GM12874 (cell line): Measurements from ENCODE around the gene ANOS1.

Experiments
- TF ChIP-seq, protein P1 (sequence below): IDR thresholded peaks from 2 replicates; pipeline ENCODE4 v1.5.1; 2011; ENCODE audit warnings: low read depth, mild to moderate bottlenecking, control low read depth, low read length, moderate library complexity; ENCODE audit not compliant: insufficient read depth

The ANOS1 gene

DNA sequence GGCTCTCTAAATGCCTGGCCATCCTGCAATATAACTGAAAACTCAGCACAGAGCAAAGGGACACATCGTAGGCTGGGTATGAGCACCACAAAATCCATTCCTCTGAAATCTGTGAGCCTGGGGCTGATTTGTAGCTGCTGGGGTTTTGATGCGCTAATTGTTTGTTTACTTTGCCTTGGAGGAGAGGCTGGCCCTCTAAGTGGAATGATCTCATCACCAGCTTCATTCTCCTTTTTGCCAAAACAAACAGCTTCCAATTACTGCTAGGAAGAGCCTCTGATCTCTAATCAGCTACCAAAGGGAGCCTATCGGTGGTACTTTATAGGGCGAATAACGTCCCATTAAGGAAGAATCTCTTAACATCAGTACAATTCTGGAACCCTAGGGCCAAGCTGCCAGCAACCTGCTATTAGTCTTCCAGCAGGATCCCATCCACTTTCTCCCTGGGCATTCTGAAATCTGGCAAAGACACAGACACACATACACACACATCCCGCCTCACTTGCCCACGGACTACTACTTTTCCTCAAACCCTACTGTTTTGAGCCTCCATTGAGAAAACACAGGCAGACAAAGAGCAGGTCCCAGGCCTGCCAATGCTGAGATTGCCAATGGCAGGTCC is 5.8 kb downstream of the ANOS1 start:
- TF ChIP-seq, protein P1, sequence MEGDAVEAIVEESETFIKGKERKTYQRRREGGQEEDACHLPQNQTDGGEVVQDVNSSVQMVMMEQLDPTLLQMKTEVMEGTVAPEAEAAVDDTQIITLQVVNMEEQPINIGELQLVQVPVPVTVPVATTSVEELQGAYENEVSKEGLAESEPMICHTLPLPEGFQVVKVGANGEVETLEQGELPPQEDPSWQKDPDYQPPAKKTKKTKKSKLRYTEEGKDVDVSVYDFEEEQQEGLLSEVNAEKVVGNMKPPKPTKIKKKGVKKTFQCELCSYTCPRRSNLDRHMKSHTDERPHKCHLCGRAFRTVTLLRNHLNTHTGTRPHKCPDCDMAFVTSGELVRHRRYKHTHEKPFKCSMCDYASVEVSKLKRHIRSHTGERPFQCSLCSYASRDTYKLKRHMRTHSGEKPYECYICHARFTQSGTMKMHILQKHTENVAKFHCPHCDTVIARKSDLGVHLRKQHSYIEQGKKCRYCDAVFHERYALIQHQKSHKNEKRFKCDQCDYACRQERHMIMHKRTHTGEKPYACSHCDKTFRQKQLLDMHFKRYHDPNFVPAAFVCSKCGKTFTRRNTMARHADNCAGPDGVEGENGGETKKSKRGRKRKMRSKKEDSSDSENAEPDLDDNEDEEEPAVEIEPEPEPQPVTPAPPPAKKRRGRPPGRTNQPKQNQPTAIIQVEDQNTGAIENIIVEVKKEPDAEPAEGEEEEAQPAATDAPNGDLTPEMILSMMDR: no peak

DNA sequence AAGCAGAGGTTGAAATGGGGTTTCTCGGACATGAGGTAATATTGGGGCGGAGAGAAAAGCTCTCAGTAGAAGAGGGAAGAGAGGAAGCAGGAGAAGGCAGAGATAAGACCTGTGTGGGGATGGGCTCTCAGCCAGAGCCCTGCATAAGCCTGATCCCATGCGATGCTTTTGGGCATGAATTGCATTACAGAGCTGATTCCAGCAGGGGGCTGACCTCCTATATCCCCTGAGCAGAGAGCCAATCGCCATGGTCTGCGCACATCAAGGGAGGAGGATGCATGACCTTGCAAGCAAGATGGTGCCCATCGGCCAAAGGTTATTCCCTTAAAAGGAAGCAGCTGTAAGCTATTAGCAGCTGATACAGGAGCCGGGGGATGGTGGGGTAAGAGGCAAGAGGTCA is 7.6 kb downstream of the ANOS1 start:
- TF ChIP-seq, protein P1: peak; percentile 29; the same call in 1 of the 2 replicates

DNA sequence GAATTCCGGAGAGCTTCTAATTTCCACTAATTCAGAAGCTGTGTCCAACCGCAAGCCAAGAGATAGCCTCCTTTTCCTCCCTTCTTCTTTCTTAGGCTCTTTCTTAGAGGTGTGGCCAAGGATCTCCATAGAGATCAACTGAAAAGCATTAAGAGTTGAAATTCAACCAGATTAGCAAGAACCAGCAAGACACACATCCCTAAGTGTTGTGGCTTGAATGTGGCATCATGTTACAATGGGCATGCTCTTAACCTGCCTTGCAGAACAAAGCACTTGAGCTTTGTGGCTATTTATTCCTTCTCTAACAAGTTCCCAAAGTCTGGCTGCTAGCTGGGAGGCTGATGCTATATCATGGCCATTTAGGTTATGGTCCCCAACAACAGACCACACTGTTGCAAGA is 10.4 kb downstream of the ANOS1 start:
- TF ChIP-seq, protein P1: no peak

DNA sequence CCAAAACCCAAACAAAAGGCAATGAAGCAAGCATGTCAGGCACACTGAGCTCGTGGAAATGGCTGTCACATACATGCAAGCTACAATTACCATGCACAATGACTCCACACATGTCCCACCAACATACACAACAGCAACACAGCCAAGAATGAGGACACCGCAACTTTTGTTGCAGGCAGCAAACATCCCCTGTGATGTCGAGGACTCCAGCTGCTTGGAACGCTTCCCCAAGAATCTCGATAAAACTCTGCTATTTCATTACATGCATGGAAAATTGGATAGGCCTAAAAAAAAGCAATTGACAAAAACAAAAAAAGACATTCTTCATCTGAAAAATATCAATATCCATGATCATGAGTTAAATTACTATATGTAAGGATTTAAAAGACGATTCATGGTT is 11.8 kb downstream of the ANOS1 start:
- TF ChIP-seq, protein P1: no peak

DNA sequence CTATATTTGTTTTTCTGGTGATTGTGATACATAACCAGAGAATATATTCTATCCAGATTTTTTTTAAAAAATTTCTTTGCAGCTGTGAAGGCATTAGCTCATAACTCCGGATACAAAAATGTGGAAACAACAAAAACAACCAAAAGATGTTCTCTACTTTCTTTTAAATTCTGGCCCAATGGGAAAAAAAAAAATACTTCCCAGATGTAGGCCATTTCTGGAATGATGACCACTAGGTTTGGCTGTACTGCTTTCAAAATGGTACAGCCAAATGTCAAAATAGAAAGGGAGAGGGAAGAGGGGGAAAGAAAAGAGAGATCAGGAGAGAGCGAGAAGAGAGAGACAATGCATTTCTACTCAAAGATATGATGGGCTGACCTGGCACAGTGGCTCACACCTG is 14.6 kb downstream of the ANOS1 start:
- TF ChIP-seq, protein P1: no peak

DNA sequence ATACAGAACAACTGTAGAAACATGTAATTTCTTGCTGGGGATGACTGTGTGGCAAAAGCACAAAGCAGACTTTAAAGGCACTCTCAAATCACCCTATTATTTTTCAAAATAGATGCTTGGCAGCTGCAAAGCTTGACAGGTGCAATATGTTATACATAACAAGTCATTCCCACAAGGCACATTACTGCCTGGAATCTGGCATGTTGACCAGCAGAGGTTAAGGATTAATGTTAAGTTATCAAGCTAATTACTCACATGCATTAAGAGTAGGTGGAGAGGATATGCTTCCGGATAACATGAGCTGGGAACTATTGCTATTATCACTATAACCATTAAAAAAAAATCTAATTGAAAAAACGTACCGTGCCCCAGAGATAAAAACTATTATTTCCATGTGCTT is 17.8 kb downstream of the ANOS1 start:
- TF ChIP-seq, protein P1: no peak

DNA sequence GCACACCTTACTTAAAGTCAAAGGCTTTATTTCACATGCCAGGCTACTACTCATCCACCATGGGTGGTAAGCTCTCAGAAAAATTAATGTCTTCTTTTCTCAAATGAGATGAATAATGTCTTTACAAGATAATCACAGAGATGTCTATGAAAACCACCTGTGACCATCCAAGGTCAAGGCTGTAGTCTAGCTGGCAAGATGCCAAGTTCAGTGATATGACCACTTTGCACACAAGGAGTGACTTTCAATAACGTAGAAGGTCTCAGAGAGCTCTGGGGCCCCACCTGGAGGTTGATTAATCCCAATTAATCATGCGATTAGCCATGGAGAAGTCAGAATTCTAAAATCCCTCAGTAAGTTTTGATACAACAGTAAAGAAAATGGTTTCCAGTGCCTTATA is 20.5 kb downstream of the ANOS1 start:
- TF ChIP-seq, protein P1: no peak

DNA sequence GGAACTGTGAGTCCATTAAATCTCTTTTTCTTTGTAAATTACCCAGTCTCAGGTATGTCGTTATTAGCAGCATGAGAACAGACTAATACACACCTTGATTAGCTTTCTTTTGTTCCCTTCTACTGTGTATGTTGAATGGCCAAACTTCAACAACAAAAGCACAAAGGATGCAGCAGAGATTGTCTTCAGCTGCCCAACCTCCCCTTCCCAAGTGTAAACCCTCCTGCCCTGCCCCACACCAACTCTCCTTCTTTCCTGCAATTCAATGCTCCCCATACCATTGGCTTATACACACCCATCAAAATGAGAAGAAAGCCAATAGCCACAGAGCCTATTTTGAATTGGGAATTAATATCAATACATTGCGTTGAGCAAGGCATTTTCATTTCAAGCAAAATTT is 27.8 kb downstream of the ANOS1 start:
- TF ChIP-seq, protein P1: no peak
